ENCODE results near the gene OR2A14.
"Not testable (repeated sequence)": the region's sequence is repeated elsewhere in the genome, so short reads cannot be mapped to it uniquely, and the experiment has no call there.

Gene OR2A14

GRCh38 chr7:144148224-144148827 is 25.4 kb downstream of the OR2A14 start:
- DNase-seq (ENCODE audit: low read depth in 2 of 2): no peak

DNA sequence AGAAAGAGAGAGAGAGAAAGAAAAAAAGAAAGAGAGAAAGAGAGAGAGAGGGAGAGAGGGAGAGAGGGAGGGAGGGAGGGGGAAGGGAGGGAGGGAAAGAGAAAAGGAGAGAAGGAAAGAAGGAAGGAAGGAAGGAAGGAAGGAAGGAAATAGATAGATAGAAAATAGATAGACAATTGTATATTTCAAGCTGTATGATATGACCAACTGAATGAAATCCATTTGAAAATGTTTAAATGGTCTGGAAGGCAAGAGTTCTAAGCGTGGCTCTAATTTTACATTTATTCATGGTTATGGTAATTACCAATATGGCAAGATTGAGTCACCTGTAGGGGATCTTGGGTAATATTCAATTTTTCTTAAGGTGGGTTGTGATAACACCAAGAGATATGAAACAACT is 35.9 kb downstream of the OR2A14 start:
- DNase-seq (ENCODE audit: low read depth in 2 of 2): no peak

- DNase-seq (ENCODE audit: low read depth in 2 of 2): no peak
These were observed 41.8 kb downstream of the OR2A14 start for GRCh38 chr7:144164784-144165183.

DNA sequence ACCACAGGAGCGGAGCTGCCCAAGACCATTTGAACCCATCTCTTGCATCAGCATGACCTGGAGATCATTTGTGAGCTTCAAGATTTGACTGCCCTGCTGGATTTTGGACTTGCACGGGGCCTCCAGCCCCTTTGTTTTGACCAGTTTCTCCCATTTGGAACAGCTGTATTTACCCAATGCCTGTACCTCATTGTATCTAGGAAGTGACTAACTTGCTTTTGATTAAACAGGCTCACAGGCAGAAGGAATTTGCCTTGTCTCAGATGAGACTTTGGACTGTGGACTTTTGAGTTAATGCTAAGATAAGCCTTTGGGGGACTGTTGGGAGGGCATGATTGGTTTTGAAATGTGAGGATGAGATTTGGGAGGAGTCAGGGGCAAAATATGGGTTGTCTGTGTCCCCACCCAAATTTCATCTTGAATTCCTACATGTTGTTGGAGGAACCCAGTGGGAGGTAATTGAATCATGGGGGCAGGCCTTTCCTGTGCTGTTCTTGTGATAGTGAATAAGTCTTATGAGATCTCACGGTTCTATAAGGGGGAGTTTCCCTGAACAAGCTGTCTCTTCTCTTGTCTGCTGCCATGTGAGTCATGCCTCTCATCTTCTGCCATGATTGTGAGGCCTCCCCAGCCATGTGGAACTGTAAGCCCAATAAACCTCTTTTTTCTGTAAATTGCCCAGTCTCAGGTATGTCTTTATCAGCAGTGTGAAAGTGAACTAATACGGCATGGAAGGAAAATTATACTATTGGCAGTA is 48.8 kb downstream of the OR2A14 start:
- not testable (repeated sequence) for DNase-seq (ENCODE audit: low read depth in 2 of 2)

DNA sequence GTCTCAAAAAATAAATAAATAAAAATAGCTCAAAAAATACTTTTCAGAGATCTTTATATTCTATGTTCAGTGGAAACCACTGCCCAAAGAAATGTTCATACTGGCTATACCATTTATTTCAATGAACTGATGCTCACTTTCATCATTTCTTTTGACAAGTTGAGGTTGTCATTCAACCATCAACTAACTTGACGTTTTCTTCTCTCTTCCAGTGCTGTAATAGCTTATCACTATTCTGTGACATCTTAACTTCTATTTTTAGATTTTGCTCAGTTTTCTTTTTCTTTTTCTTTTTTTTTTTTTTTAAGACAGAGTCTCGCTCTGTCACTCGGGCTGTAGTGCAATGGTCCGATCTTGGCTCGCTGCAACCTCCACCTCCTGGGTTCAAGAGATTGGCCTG is 51.6 kb downstream of the OR2A14 start:
- no peak for DNase-seq (ENCODE audit: low read depth in 2 of 2)

- DNase-seq (ENCODE audit: low read depth in 2 of 2): peak in 1 of 2 donors; percentile 12
These were observed 55.6 kb downstream of the OR2A14 start for GRCh38 chr7:144178380-144179164.

DNA sequence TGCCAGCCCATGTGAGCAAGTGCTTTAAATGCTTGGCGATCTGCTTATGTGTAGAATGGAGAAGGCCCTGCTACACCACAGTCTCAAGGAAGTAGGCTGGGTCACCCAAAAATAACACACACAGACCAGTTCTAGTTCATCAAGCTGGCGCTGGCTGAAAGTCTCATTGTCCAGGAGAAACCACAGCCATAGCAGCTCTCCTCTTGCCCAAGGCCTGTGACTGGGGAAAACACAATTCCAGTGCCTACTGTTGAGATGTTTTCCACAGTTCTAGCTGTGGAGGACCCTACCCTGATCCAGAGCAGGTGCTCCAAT is 56.1 kb downstream of the OR2A14 start:
- DNase-seq (ENCODE audit: low read depth in 2 of 2): not testable (repeated sequence)
